GM19397 (cell line): ENCODE measurements around the gene CHN2.

Experiments used
- ATAC-seq: cut with Tn5 transposase; IDR thresholded peaks from one replicate; pipeline ENCODE4 v1.9.1; 2021; ENCODE audit warnings: mild to moderate bottlenecking, moderate library complexity; ENCODE audit not compliant: unreplicated experiment

CHN2 gene

GRCh38 chr7:29217113-29217512 is 22.5 kb downstream of the CHN2 start:
- ATAC-seq = no peak

GRCh38 chr7:29224726-29225125 is 30.2 kb downstream of the CHN2 start:
- no peak for ATAC-seq

- ATAC-seq = no peak
These were observed 33.9 kb downstream of the CHN2 start for GRCh38 chr7:29228289-29229011.

- ATAC-seq = no peak
These were observed 34.5 kb downstream of the CHN2 start for GRCh38 chr7:29229066-29229465.

GRCh38 chr7:29229946-29230345 is 35.4 kb downstream of the CHN2 start:
- no peak for ATAC-seq

GRCh38 chr7:29230871-29231345 is 36.3 kb downstream of the CHN2 start:
- ATAC-seq = no peak

- no peak for ATAC-seq
These were observed 37.2 kb downstream of the CHN2 start for GRCh38 chr7:29231671-29232232.

- ATAC-seq = no peak
These were observed 39.9 kb downstream of the CHN2 start for GRCh38 chr7:29234438-29234837.

GRCh38 chr7:29236071-29236580 is 41.6 kb downstream of the CHN2 start:
- no peak for ATAC-seq

GRCh38 chr7:29236649-29237048 is 42.1 kb downstream of the CHN2 start:
- no peak for ATAC-seq

- ATAC-seq = no peak
These were observed 42.9 kb downstream of the CHN2 start for GRCh38 chr7:29237489-29237888.

GRCh38 chr7:29239638-29240037 is 45.1 kb downstream of the CHN2 start:
- ATAC-seq = no peak

GRCh38 chr7:29242265-29242664 is 47.7 kb downstream of the CHN2 start:
- no peak for ATAC-seq

- no peak for ATAC-seq
These were observed 49.5 kb downstream of the CHN2 start for GRCh38 chr7:29243910-29244655.

- ATAC-seq = no peak
These were observed 52.8 kb downstream of the CHN2 start for GRCh38 chr7:29247224-29247962.

- ATAC-seq = no peak
These were observed 53.3 kb downstream of the CHN2 start for GRCh38 chr7:29247963-29248236.

- no peak for ATAC-seq
These were observed 54.3 kb downstream of the CHN2 start for GRCh38 chr7:29248713-29249382.

- no peak for ATAC-seq
These were observed 54.8 kb downstream of the CHN2 start for GRCh38 chr7:29249383-29249750.

- ATAC-seq = no peak
These were observed 55.3 kb downstream of the CHN2 start for GRCh38 chr7:29249860-29250259.

GRCh38 chr7:29253225-29253624 is 58.6 kb downstream of the CHN2 start:
- ATAC-seq = no peak

GRCh38 chr7:29254591-29254990 is 60.0 kb downstream of the CHN2 start:
- ATAC-seq = no peak
